C4-2B (cell line): ENCODE measurements around the gene WHRN.

Source experiments
- CTCF ChIP-seq: fragments of 450-650 bp; conservative IDR thresholded peaks from 2 replicates; pipeline ENCODE4 v1.5.1; 2017; ENCODE audit warnings: mild to moderate bottlenecking
- ZFX ChIP-seq: fragments of 450-650 bp; IDR thresholded peaks from 2 replicates; pipeline ENCODE4 v1.6.1; 2017

- TF ChIP-seq CTCF, result no peak
- TF ChIP-seq ZFX, result no peak
Observed at GRCh38 chr9:114459464-114459863, 45.8 kb downstream of the WHRN start.
